ENCODE measurements around the gene CASP6.

DNA sequence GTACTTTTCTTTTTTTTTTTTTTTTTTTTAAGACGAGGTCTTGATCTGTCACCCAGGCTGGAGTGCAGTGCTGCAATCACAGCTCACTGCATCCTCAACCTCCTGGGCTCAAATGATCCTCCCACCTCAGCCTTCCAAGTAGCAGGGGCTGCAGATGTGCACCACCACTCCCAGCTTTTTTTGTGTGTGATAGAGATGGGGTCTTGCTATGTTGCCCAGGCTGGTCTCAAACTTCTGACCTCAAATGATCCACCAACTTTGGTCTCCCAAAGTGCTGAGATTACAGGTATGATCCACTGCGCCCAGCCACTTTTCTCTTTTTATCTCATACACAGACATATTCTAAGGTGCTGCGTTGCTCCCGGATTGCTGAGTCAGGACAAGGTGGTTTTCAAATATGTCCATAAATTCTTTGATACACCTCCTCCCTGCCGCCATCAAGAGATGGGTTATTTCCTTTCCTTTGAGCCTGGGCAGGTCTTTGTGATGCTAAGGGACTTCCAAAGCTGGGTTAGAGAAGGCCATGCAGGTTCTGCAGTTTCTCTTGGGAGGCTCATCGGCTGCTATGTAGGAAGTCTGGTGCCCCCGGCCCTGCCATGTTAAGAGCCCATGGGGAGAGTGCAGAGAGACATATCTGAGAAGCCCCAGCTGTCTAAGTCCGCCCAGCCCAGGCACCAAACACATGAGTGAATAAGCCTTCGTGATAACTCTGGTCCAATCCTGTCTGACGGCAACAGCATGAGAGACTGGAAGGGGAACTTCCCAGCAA, 35.0 kb upstream of the CASP6 start:
- TF ChIP-seq, protein P1, sequence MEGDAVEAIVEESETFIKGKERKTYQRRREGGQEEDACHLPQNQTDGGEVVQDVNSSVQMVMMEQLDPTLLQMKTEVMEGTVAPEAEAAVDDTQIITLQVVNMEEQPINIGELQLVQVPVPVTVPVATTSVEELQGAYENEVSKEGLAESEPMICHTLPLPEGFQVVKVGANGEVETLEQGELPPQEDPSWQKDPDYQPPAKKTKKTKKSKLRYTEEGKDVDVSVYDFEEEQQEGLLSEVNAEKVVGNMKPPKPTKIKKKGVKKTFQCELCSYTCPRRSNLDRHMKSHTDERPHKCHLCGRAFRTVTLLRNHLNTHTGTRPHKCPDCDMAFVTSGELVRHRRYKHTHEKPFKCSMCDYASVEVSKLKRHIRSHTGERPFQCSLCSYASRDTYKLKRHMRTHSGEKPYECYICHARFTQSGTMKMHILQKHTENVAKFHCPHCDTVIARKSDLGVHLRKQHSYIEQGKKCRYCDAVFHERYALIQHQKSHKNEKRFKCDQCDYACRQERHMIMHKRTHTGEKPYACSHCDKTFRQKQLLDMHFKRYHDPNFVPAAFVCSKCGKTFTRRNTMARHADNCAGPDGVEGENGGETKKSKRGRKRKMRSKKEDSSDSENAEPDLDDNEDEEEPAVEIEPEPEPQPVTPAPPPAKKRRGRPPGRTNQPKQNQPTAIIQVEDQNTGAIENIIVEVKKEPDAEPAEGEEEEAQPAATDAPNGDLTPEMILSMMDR (IDR thresholded peaks at IDR 0.05): no peak
- TF ChIP-seq POLR2A (IDR thresholded peaks at IDR 0.05; ENCODE audit: low read depth): no peak
- no peak for TF ChIP-seq POLR2AphosphoS5 (IDR thresholded peaks at IDR 0.05)

Data from esophagus muscularis mucosa (tissue), 3 donors.